ENCODE measurements around the gene C16orf54.
"Not testable (repeated sequence)": the region's sequence is repeated elsewhere in the genome, so short reads cannot be mapped to it uniquely, and the experiment has no call there.

The C16orf54 gene

DNA sequence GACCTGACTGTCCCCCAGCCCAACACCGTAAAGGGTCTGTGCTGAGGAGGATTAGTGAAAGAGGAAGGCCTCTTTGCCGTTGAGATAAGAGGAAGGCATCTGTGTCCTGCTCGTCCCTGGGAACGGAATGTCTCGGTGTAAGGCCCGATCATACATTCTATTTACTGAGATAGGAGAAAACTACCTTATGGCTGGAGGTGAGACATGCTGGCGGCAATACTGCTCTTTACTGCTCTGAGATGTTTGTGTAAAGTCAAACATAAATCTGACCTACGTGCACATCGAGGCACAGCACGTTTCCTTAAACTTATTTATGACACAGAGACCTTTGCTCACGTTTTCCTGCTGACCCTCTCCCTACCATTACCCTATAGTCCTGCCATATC is 5.2 kb downstream of the C16orf54 start:
- in situ Hi-C loops (cut with MboI; ENCODE audit: low sequenced_read_pairs) = not testable (repeated sequence)

DNA sequence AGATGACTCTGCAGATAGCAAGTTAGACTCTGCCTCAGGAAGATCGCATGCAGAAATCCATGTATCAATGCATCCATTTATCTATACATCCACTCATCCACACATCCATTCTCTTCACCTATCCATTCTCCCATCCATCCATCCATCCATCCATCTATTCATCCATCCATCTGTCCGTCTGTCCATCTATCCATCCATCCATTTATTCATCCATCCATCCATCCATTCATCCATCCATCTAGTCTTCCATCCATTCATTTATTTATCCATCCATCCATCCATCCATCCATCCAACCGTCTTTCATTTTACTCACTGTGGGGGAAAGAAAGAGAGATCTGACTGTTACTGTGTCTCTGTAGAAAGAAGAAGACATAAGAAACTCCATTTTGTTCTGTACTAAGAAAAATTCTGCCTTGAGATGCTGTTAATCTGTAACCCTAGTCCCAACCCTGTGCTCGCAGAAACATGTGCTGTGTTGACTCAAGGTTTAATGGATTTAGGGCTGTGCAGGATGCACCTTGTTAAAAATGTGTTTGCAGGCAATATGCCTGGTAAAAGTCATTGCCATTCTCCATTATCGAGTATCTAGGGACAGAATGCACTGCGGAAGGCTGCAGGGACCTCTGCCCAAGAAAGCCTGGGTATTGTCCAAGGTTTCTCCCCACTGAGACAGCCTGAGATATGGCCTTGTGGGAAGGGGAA is 5.7 kb downstream of the C16orf54 start:
- in situ Hi-C loops (cut with MboI; ENCODE audit: low sequenced_read_pairs) = not testable (repeated sequence)

DNA sequence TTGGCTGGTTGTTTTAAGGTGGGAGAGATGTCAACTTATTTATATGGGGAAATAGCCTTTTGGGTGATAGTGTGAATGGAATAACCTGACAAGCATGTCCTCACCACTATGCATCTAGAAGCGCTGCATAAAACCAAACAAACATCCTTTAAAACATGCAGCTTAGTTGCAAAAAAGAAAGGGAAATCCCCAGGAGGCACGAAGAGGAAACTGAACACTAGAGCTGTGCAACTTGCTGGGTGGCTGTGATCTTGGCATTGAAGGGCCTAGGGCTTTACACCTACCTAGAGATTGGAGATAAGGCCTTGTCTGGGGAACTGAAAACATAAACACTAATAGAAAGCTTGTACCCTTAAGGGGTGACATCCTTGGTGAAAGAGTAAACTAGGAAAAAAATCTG is 7.3 kb downstream of the C16orf54 start:
- in situ Hi-C loops (cut with MboI; ENCODE audit: low sequenced_read_pairs) = no loop called here

DNA sequence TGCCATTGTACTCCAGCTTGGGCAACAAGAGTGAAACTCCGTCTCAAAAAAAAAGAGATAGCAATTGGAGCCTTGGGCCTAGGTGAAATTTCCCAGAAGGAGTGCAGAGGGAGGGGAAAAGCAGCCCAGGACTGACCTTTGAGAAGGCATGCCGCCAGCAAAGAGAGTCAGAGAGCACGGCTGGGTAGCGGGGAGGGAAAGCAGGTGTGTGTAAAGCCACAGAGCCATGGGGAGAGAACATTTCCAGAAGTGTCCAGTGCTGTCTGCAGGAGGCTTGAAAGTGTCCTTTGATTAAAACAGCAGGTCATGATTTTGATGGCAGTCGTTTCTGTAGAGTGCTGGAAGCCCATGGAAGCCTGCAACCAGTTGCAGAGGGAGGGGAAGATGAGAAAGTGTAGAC is 8.1 kb downstream of the C16orf54 start:
- in situ Hi-C loops (cut with MboI; ENCODE audit: low sequenced_read_pairs) = no loop called here

DNA sequence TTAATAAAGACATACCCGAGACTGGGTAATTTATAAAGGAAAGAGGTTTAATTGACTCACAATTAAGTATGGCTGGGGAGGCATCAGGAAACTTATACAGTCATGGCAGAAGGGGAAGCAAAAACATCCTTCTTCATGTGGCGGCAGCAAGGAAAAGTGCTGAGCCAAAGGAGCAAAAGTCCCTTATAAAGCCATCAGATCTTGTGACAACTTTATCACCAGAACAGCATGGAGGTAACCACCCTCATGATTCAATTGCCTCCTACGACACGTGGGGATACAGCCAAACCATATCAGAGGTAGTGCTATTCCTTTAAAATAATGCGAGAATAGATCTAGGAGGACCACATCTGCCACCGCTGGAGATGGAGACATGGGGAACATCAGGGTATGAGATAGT is 9.0 kb downstream of the C16orf54 start:
- in situ Hi-C loops (cut with MboI; ENCODE audit: low sequenced_read_pairs) = no loop called here

DNA sequence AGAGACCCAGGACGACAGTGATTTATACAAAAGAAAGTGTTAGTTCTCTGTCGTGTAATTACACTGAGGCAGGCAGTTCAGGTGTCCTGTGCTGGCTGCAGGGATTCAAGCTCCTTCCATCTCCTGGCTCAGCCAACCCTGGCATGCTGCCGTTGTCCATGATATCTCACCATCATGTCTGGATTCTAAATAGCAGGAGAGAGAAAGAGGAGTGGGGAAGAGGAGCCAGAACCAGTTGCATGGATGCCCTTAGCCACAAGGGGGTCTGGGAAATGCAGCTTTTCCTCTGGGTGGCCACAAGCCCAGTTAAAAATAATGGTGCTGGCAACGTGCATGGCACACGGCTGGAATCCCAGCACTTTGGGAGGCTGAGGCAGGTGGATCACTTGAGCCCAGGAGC is 9.7 kb downstream of the C16orf54 start:
- in situ Hi-C loops (cut with MboI; ENCODE audit: low sequenced_read_pairs) = no loop called here

DNA sequence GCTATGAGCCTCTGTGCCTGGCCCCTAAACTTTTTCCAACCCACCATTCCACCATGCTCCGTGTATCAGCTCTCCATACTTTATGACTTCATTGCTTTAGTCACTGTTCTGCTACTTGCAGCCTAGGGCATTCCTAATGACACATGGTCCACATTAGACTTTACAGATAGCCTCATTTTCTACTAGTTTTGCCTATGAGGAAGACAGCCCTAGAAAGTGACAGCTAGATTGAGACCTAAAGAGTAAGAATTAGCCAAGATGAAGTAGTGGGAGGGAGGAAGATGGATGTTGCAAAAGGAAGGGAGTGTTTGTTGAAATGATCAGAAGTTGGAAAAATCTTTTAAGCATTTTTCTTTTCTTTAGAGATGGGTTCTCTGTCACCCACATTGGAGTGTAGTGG is 11.0 kb downstream of the C16orf54 start:
- in situ Hi-C loops (cut with MboI; ENCODE audit: low sequenced_read_pairs) = no loop called here

DNA sequence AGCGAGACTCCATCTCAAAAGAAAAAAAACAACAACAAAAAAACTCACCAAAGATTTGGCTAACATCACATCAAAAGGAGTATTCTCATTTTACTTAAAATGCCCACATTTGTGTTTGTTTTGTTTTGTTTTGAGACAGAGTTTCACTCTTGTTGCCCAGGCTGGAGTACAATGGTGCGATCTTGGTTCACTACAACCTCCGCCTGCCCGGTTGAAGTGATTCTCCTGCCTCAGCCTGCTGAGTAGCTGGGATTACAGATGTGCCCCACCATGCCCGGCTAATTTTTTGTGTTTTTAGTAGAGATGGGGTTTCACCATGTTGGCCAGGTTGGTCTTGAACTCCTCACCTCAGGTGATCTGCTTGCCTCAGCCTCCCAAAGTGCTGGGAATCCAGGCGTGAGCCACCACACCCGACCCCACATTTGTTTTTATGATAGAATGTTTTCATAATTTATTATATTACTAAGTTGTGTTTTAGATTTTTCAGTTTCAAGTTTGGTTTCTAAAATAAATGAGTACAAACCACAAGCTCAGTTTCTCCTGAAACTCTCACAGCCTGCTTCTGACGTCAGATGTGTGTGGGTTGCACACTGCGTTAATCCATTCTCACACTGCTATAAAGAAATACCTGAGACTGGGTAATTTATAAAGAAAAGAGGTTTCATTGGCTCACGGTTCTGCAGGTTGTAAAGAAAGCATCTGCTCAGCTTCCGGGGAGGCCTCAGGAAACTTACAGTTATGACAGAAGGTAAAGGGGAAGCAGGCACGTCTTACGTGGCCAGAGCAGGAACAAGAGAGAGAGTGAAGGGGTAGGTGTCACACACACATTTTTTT is 13.8 kb downstream of the C16orf54 start:
- in situ Hi-C loops (cut with MboI; ENCODE audit: low sequenced_read_pairs) = not testable (repeated sequence)

DNA sequence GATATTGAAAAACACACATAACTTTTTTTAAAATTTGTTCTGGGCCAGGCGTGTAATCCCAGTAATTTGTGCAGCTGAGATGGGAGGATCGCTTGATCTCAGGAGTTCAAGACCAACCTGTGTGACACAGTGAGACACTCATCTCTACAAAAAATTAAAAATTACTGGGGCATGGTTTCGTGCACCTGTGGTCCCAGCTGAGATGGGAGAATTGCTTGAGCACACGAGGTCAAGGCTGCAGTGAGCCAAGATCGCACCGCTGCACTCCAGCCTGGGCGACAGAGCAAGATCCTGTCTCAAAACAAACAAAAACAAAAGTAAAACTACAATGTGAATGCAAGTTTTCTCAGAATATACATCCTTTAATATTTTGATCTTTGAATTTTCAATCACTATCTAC is 15.1 kb downstream of the C16orf54 start:
- in situ Hi-C loops (cut with MboI; ENCODE audit: low sequenced_read_pairs) = no loop called here

DNA sequence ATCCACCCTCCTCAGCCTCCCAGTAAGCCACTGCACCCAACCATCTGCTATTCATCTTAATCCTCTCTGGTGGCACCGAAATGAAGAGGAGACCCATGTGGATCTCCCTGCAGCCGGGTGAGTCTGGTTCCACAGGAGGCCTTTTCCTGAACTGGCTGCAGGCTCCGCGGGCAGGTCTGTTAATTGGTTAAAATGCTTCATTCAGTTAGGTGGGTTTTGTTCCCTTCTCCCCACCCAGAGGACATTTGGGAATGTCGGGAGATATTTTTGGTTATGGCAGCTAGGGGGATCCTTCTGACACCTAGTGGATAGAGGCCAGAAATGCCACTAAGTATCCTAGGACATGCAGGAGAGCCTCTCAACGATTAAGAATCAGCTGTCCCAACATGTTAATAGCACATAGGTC is 16.7 kb downstream of the C16orf54 start:
- in situ Hi-C loops (cut with MboI; ENCODE audit: low sequenced_read_pairs) = no loop called here

DNA sequence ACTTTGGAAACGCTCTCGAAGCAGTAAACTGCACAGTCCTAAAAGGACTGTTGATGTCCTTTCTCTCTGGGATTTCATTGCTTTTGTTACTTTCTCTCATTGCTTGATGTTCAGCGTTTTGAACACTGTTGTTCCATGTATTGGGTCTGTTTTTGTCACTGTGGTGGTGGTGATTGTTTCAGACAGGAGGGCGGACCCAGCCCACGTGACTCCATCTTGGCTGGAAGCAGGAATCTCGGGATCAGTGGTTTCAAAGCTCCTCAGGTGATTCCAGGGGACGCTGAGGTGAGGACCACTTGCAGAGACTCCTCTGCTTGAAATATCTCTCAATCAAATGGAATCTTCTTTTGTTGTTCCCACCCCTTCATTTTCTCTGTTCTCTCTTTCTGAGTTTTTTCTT is 18.3 kb downstream of the C16orf54 start:
- in situ Hi-C loops (cut with MboI; ENCODE audit: low sequenced_read_pairs) = no loop called here

DNA sequence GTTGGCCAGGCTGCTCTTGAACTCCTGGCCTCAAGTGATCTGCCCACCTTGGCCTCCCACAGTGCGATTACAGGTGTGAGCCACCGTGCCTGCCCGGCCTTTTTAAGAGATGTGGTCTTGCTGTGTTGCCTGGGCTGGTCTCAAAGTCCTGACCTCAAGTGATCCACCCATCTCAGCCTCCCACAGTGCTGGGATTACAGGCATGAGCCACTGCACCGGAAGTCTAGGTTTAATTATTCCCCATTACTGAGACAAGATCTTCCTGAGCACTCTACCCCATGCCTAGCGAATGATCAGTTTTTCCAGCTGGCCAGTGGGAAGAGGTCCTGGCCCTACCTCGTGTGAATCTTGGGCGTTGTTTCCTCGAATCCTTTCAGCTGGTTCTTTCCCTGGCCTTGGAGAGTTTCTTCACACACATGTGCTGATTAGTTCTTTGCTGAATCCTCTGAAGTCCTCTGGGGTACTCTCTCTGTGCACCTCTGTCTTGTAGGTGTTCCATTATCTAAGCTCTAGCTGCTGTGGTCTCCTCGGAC is 18.9 kb downstream of the C16orf54 start:
- in situ Hi-C loops (cut with MboI; ENCODE audit: low sequenced_read_pairs) = no loop called here

DNA sequence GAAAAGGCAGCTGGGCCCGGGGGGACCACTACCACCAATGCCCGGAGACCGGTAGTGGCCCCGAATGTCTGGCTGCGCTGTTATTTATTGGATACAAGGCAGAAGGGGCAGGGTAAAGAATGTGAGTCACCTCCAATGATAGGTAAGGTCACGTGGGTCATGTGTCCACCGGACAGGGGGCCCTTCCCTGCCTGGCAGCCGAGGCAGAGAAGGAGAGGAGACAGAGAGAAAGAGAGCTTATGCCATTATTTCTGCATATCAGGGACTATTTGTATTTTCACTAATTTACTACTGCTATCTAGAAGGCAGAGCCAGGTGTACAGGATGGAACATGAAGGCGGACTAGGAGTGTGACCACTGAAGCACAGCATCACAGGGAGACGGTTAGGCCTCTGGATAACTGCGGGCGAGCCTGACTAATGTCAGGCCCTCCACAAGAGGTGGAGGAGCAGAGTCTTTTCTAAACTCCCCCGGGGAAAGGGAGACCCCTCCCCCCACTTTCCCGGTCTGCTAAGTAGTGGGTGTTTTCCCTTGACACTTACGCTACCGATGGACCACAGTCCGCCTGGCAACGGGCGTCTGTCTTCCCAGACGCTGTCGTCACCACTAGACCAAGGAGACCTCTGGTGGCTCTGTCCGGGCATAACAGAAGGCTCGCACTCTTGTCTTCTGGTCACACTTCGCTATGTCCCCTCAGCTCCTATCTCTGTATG is 24.5 kb downstream of the C16orf54 start:
- in situ Hi-C loops (cut with MboI; ENCODE audit: low sequenced_read_pairs) = not testable (repeated sequence)

DNA sequence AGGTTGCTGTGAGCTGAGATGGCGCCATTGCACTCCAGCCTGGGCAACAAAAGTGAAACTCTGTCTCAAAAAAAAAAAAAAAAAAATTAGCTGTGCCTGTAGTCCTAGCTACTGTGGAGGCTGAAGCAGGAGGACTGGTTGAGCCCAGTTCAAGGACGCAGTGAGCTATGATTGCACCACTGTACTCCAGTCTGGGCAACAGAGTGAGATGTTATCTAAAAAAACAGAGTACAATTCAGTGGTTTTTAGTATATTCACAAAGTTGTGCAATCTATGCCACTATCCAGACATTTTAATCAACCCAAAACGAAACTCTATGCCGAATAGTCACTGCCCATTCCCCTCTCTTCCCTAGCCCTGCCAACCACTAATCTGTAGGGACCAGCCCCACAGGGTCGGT is 25.1 kb downstream of the C16orf54 start:
- in situ Hi-C loops (cut with MboI; ENCODE audit: low sequenced_read_pairs) = no loop called here

DNA sequence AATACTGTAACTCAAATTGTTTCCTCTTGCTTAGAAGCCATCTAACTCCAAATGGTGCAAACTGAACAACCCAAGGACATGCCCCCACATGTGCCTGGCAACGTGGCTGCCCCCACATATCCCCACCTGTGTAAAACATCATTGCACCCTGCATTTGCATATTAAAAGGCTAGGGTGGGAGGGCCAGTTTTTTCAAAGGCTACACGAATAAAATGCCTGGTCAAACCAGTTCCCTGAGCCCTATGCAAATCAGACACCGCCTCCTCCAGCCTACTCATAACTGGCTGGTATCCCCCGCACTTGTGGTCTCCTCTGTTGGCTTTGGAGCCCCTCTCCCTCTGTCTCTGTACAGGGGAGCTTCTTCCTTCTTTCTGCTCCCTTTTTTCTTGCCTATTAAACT is 26.7 kb downstream of the C16orf54 start:
- in situ Hi-C loops (cut with MboI; ENCODE audit: low sequenced_read_pairs) = no loop called here

DNA sequence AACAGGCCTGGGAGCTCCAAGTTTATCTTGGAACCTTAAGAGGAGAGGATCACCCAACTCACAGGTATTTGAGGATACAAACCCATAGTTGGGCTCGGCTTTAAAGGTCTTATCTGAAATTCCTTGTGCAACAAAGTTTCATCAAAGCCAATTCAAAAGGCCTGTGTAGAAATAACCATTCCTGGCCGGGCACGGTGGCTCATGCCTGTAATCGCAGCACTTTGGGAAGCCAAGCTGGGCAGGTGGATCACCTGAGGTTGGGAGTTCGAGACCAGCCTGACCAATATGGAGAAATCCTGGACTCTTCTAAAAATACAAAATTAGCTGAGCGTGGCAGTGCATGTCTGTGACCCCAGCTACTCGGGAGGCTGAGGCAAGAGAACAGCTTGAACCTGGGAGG is 28.7 kb downstream of the C16orf54 start:
- in situ Hi-C loops (cut with MboI; ENCODE audit: low sequenced_read_pairs) = no loop called here

DNA sequence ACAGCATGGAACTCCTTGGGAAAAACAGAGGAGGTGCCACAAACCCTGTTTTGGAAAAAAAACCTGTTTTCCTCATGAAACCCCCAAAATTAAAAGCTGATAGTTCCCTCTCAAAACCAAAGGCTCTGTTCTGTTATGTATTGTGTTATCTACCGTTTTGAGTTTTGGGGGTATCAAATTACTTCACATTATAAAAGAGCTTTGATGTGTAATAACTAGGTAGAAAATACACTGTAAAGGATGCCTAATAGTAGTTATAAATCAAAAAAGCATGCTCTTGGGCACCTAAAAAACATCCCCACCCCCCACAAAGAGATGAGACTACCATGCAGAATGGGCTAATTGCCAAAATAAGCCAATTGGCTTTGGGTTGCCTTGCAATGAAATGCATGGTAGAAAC is 30.8 kb downstream of the C16orf54 start:
- in situ Hi-C loops (cut with MboI; ENCODE audit: low sequenced_read_pairs) = no loop called here

DNA sequence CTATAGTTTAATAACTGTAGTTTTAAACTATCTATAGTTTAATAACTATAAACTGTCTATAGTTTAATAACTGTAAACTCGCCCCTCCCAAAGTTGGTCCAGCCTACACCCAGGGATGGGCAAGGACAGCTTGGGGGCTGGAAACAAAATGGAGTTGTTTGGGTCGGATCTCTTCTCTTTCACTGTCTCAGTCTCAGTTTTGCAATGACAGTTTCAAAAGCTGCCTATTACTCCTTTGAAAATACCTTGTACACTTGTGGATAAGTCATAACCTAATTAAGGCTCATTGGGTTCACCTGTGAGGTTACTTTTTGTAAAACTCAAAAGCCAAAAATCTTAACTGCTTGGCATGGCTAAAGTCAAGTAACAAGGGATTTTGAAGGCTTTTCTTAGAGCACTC is 31.4 kb downstream of the C16orf54 start:
- in situ Hi-C loops (cut with MboI; ENCODE audit: low sequenced_read_pairs) = no loop called here

DNA sequence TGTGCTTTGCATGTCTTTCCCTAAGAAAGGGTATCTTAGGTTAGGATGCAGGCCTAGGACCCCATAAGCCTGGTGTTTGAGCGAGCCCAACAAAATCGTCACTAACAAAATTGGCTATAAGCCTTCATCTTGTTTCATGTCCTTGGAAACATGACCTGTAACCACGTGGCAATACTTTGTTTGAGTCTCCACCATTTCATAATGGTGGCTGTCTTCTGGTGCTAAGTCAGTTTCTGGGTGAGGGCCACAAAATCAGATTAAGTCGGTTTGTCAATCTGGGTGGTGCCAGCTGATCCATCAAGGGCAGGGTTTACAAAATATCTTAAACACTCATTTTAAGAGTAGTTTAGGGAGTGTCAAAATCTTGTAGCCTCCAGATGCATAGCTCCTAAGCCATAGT is 33.0 kb downstream of the C16orf54 start:
- in situ Hi-C loops (cut with MboI; ENCODE audit: low sequenced_read_pairs) = no loop called here

DNA sequence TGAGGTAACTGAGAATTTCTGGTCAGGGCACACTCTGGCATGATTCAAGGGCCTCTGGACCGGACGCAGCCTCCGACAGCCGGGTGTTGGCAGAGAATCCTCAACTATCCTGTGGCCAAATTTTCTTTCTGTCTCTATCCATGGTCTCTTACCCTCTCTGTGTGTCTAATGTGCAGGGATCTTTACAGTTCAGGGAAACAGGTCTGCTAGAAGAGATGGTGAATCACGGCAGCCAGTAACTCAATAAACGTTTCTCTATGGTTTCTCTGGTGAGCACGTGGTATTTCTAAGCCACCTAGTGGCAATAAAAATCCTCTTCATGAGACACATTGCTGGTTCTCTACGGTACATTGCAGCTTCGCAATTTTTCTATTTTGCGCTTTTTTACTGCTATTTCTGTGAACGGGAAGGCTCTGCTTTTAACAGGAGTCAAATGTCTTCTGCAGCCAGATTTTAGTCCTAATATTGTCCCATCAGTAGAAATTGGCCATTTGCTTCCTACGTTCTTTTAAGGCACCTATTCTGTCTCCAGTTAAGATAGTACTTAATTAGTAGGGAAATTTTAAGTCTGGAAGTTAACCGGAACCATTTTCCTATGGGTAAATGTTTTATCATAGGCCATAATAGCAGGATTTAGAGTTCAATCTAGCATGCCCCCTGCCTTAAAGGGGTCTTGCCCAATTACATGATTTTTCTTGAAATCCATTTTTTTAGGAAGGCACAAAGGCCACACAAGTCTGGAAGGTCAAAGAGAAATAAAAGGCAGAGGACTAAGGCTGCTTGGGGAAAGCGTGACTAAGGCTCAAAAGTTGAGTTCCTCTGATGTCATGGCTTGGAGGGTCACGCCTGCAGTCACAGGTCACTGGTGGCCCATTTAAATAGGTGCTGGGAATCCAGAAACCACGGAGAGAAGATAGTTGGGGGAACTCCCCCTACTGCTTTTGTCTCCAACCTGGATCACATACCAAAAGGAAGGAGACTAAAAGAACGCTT is 35.3 kb downstream of the C16orf54 start:
- in situ Hi-C loops (cut with MboI; ENCODE audit: low sequenced_read_pairs) = no loop called here

Measured in hTERT RPE-1 (cell line).